IMR-90 (cell line): ENCODE data around the gene SLC30A1. TPM values are rescaled to one million over a fixed set of nuclear protein-coding genes. Genes with fewer than 3 reads are reported as not detected.

Experiments used
- ATAC-seq: fragments of 200-7000 bp; cut with Tn5 transposase; 2 replicates; pipeline ENCODE4 v1.9.1; 2020; ENCODE audit warnings: low read depth, mild to moderate bottlenecking, moderate library complexity
- BruUV-seq: library from RNA; stranded (reverse); fragments of 400-500 nt; replicated peaks from 2 replicates; lab custom pipeline; 2021; lab: Mats Ljungman, UMichigan
- CTCF ChIA-PET: fragments of 300-600 bp; formaldehyde crosslinking; extraction: SDS; loops from one replicate; lab custom pipeline; 2021; ENCODE audit warnings: antibody characterized with exemption; lab: Yijun Ruan, JAX
- POLR2A ChIA-PET: fragments of 300-600 bp; sonication (Branson Sonifier 250); formaldehyde crosslinking; loops from one replicate; lab custom pipeline; 2022; ENCODE audit warnings: antibody characterized with exemption; ENCODE audit not compliant: unreplicated experiment; lab: Charles Lee
- DNase-seq: peaks from one replicate; pipeline ENCODE4 v3.0.0; 2013
- H2AFZ ChIP-seq: replicated peaks from 2 replicates; pipeline ENCODE3; 2013; ENCODE audit warnings: low read length, mild to moderate bottlenecking; ENCODE audit not compliant: poor library complexity
- H2AK5ac ChIP-seq: 2 replicates; pipeline ENCODE4 v1.6.1; 2013; ENCODE audit warnings: low read depth, low read length, inconsistent platforms
- H2AK9ac ChIP-seq: replicated peaks from 2 replicates; pipeline ENCODE3; 2013; ENCODE audit warnings: mild to moderate bottlenecking, low read depth, low read length, moderate library complexity; ENCODE audit not compliant: poor library complexity
- H2BK120ac ChIP-seq: 2 replicates; pipeline ENCODE4 v1.6.1; 2013; ENCODE audit warnings: low read depth, low read length, inconsistent platforms
- H2BK15ac ChIP-seq: 3 replicates; pipeline ENCODE4 v1.6.1; 2013; ENCODE audit warnings: low read depth, low read length, inconsistent platforms
- H2BK20ac ChIP-seq: 2 replicates; pipeline ENCODE4 v1.6.1; 2013; ENCODE audit warnings: low read depth, mild to moderate bottlenecking, inconsistent platforms, low read length, moderate library complexity
- H2BK5ac ChIP-seq: 2 replicates; pipeline ENCODE4 v1.6.1; 2013; ENCODE audit warnings: mild to moderate bottlenecking, low read depth, low read length, inconsistent platforms; ENCODE audit not compliant: poor library complexity, severe bottlenecking
- H3K14ac ChIP-seq: replicated peaks from 2 replicates; pipeline ENCODE4 v1.6.1; 2013; ENCODE audit warnings: low read depth, low read length, inconsistent platforms
- H3K18ac ChIP-seq: 2 replicates; pipeline ENCODE4 v1.6.1; 2013; ENCODE audit warnings: low read depth, low read length, control low read depth
- H3K23ac ChIP-seq: 2 replicates; pipeline ENCODE4 v1.6.1; 2013; ENCODE audit warnings: low read depth, low read length, inconsistent platforms
- H3K27ac ChIP-seq: 2 replicates; pipeline ENCODE4 v1.5.1; 2013; ENCODE audit warnings: mild to moderate bottlenecking, control low read depth, low read length; ENCODE audit not compliant: insufficient read depth
- H3K27me3 ChIP-seq: 2 replicates; pipeline ENCODE4 v1.6.1; 2013; ENCODE audit warnings: low read length; ENCODE audit not compliant: control insufficient read depth, insufficient read depth
- H3K36me3 ChIP-seq: 2 replicates; pipeline ENCODE4 v1.6.1; 2013; ENCODE audit warnings: low read length, mixed read lengths; ENCODE audit not compliant: control insufficient read depth, insufficient read depth
- H3K4ac ChIP-seq: 2 replicates; pipeline ENCODE4 v1.6.1; 2013; ENCODE audit warnings: low read depth, low read length, inconsistent platforms
- H3K4me1 ChIP-seq: 2 replicates; pipeline ENCODE4 v1.6.1; 2013; ENCODE audit warnings: low read length, mixed read lengths; ENCODE audit not compliant: control insufficient read depth, insufficient read depth
- H3K4me2 ChIP-seq: 2 replicates; pipeline ENCODE4 v1.6.1; 2013; ENCODE audit warnings: low read depth, mild to moderate bottlenecking, control low read depth, low read length, moderate library complexity
- H3K4me3 ChIP-seq: 2 replicates; pipeline ENCODE4 v1.5.1; 2013; ENCODE audit warnings: low read depth, mild to moderate bottlenecking, control low read depth, low read length, moderate library complexity; ENCODE audit not compliant: insufficient read depth
- H3K56ac ChIP-seq: 2 replicates; pipeline ENCODE4 v1.6.1; 2013; ENCODE audit warnings: low read length, inconsistent platforms; ENCODE audit not compliant: insufficient read depth; ENCODE audit errors: extremely low read depth
- H3K79me1 ChIP-seq, 2 experiments: 2 replicates each; pipeline ENCODE4 v1.6.1; 2013; ENCODE audit warnings: low read length in 2 of 2, inconsistent platforms in 1 of 2, low read depth in 1 of 2
- H3K9ac ChIP-seq: 2 replicates; pipeline ENCODE4 v1.6.1; 2013; ENCODE audit warnings: low read depth, low read length, control low read depth
- H3K9me1 ChIP-seq: 2 replicates; pipeline ENCODE4 v1.6.1; 2013; ENCODE audit warnings: low read length, inconsistent platforms; ENCODE audit not compliant: insufficient read depth
- H3K9me3 ChIP-seq: 2 replicates; pipeline ENCODE4 v1.6.1; 2013; ENCODE audit warnings: low read length; ENCODE audit not compliant: control insufficient read depth, insufficient read depth
- H4K20me1 ChIP-seq: 2 replicates; pipeline ENCODE4 v1.6.1; 2013; ENCODE audit warnings: low read length, inconsistent platforms; ENCODE audit not compliant: insufficient read depth
- H4K5ac ChIP-seq: 2 replicates; pipeline ENCODE4 v1.6.1; 2013; ENCODE audit warnings: mild to moderate bottlenecking, low read depth, low read length, control low read depth
- H4K8ac ChIP-seq, 2 experiments: 2 replicates each; pipeline ENCODE4 v1.6.1; 2013; ENCODE audit warnings: low read depth in 2 of 2, low read length in 2 of 2, control low read depth in 1 of 2, inconsistent platforms in 1 of 2
- H4K91ac ChIP-seq: 2 replicates; pipeline ENCODE4 v1.6.1; 2013; ENCODE audit warnings: low read depth, low read length, inconsistent platforms; ENCODE audit not compliant: insufficient read depth
- CEBPB ChIP-seq: IDR thresholded peaks from 2 replicates; pipeline ENCODE4 v1.6.1; 2012; ENCODE audit warnings: low read depth, low read length, improper control_type of control experiment
- CHD1 ChIP-seq: IDR thresholded peaks from 2 replicates; pipeline ENCODE4 v1.6.1; 2012; ENCODE audit warnings: low read depth, low read length, improper control_type of control experiment
- MAFK ChIP-seq: IDR thresholded peaks from 2 replicates; pipeline ENCODE4 v1.6.1; 2012; ENCODE audit warnings: low read depth, low read length, improper control_type of control experiment
- MXI1 ChIP-seq: IDR thresholded peaks from 2 replicates; pipeline ENCODE4 v1.6.1; 2012; ENCODE audit warnings: low read depth, mild to moderate bottlenecking, low read length, moderate library complexity, borderline replicate concordance
- NFE2L2 ChIP-seq: fragments of 150-350 bp; IDR thresholded peaks from 2 replicates; pipeline ENCODE4 v1.6.1; 2016; ENCODE audit warnings: low read depth, mild to moderate bottlenecking, low read length
- RFX5 ChIP-seq: IDR thresholded peaks from 2 replicates; pipeline ENCODE4 v1.8.0; 2012; ENCODE audit warnings: low read depth, mild to moderate bottlenecking, low read length, moderate library complexity
- WGBS, 2 experiments: methylation state at CpG; one replicate each; pipeline versions ENCODE4 v1.1.5 to v1.1.7; 2013; ENCODE audit warnings: missing lambda C conversion rate in 2 of 2; ENCODE audit not compliant: insufficient read length in 1 of 2; ENCODE audit errors: extremely low coverage in 2 of 2; 5-methylcytosine and 5-hydroxymethylcytosine counted together
- dilution Hi-C: fragments of 300-500 bp; cut with HindIII; formaldehyde crosslinking; loops from one replicate; pipeline ENCODE4 v1.14.3; 2018; ENCODE audit warnings: low sequenced_read_pairs; ENCODE audit not compliant: unreplicated experiment
- in situ Hi-C: fragments of 300-500 bp; cut with MboI; formaldehyde crosslinking; loops from 3 replicates; pipeline ENCODE4 v1.14.3; 2019; ENCODE audit warnings: low sequenced_read_pairs, inconsistent platforms, mixed read lengths
- intact Hi-C: fragments of 100-400 bp; cut with micrococcal nuclease; formaldehyde crosslinking; loops from 2 replicates; pipeline ENCODE4 v1.10.0; 2022
- polyA plus RNA-seq, 3 experiments: library from polyadenylated mRNA; depleted of rRNA; stranded (reverse); fragments of >200 nt; gene quantifications; 2 replicates each; pipeline ENCODE4 v1.2.3, GENCODE V29; 2012; ENCODE audit warnings: low replicate concordance in 1 of 3
- total RNA-seq: library from RNA; depleted of rRNA; stranded (reverse); fragments of >200 nt; gene quantifications from 2 replicates; pipeline ENCODE4 v1.2.3, GENCODE V29; 2012
- TF ChIP-seq, protein P1 (sequence below): conservative IDR thresholded peaks from 2 replicates; pipeline ENCODE4 v1.5.1; 2012; ENCODE audit warnings: mild to moderate bottlenecking, low read depth, low read length, improper control_type of control experiment
- TF ChIP-seq, protein P2 (sequence below): fragments of 150-350 bp; IDR thresholded peaks from 2 replicates; pipeline ENCODE4 v1.6.1; 2017; ENCODE audit warnings: mild to moderate bottlenecking, antibody characterized with exemption, low read length, low read depth

Gene SLC30A1
- total and polyA plus RNA-seq, 2 of the 4 experiments (the other 2 are of a cell fraction) = 5.4 to 8.4 TPM

DNA sequence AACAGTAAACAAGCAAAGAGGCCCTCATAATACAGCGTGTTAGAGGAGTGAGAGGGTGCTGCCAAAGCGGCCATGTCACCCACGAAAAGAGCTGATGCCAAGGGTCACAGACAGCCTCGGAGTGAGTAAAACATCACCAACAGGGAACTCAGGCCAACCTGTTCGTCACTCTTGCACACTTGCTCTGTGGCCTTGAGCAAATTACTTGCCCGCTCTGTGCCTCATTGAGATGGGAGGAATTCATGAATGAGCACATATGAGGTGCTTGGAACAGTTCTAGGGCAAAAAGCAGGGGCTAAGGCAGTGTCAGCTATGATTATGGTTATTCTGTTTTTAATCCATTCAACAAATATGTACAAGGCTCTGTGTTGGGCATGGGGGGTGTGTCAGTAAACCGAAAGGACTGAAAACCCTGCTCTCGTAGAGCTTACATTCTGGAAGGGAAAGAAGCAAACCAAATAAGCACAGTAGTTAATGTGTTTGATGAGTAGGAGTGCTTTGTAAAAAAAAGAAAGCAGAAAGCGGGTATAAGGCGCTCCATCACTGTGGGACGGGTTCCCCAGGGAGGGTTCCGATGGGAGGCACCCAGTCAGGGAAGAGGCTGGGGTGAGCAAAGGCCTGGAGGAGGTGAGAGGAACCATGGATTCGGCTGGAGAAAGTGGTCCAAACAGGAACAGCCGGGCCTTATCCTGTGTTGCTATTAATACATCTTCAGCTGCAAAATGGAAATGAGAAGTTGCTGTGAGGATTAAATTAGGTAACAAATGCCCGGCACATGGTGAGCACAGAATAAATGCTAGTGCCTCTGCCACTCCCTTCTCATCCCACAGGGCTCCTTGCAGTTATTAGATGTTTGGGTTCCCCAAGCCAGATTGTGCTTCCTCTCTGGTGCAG, 47.5 kb downstream of the SLC30A1 start (continued):
- TF ChIP-seq, protein P1, sequence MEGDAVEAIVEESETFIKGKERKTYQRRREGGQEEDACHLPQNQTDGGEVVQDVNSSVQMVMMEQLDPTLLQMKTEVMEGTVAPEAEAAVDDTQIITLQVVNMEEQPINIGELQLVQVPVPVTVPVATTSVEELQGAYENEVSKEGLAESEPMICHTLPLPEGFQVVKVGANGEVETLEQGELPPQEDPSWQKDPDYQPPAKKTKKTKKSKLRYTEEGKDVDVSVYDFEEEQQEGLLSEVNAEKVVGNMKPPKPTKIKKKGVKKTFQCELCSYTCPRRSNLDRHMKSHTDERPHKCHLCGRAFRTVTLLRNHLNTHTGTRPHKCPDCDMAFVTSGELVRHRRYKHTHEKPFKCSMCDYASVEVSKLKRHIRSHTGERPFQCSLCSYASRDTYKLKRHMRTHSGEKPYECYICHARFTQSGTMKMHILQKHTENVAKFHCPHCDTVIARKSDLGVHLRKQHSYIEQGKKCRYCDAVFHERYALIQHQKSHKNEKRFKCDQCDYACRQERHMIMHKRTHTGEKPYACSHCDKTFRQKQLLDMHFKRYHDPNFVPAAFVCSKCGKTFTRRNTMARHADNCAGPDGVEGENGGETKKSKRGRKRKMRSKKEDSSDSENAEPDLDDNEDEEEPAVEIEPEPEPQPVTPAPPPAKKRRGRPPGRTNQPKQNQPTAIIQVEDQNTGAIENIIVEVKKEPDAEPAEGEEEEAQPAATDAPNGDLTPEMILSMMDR = no peak

DNA sequence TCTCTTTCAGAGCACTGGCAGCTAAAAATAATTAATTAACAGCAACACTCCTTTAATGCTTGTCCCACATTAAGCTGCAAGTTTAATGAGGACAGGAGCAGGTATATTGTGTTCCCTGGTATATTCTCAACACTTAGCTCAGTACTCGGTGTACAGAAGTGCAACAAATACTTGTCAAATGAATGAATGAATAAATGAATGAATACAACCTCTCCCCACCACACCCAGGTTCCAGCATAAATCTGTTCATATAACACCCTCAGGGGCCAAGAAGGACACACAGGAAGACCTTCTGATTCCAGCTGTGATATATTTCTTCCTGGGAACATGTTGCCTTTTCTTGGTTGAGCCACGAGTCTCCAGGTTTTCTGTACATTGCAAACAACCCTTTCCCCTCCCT, 48.9 kb downstream of the SLC30A1 start:
- in situ Hi-C loops = no loop called here
- no peak overlapping the region for H4K91ac ChIP-seq

More for the DNA sequence above, 48.9 kb downstream of the SLC30A1 start:
- Histone ChIP-seq H3K79me1 (no peaks in the 10 kb centered on the region), H2AFZ (no peak overlapping the region), H4K8ac (no peak overlapping the region), H2AK9ac (no peak overlapping the region), H3K27me3 (peaks cover 10% of the 10 kb centered on the region), H3K56ac (no peak overlapping the region), H3K4me1 (no peaks in the 10 kb centered on the region), H2BK15ac (no peak overlapping the region), H2AK5ac (no peak overlapping the region), H3K18ac (no peak overlapping the region), H2BK5ac (no peak overlapping the region), H3K23ac (no peak overlapping the region), H3K4me2 (no peak overlapping the region), H2BK20ac (no peak overlapping the region), H3K27ac (no peak overlapping the region), H4K20me1 (no peaks in the 10 kb centered on the region), H3K9me3 (no peaks in the 10 kb centered on the region), H3K4me3 (no peak overlapping the region), H3K14ac (no peak overlapping the region), H3K36me3 (no peaks in the 10 kb centered on the region), H4K5ac (no peak overlapping the region), H3K9ac (no peak overlapping the region), H3K9me1 (no peaks in the 10 kb centered on the region), H3K4ac (no peak overlapping the region), H2BK120ac (no peak overlapping the region)
- CTCF ChIA-PET = no interaction called here
- no TSS peak for BruUV-seq
- intact Hi-C loops (no loop called here), dilution Hi-C loops (no loop called here)
- POLR2A ChIA-PET = no interaction called here
- TF ChIP-seq CEBPB (no peak), MAFK (no peak), RFX5 (no peak), NFE2L2 (no peak), MXI1 (no peak), CHD1 (no peak)
- TF ChIP-seq, protein P2, sequence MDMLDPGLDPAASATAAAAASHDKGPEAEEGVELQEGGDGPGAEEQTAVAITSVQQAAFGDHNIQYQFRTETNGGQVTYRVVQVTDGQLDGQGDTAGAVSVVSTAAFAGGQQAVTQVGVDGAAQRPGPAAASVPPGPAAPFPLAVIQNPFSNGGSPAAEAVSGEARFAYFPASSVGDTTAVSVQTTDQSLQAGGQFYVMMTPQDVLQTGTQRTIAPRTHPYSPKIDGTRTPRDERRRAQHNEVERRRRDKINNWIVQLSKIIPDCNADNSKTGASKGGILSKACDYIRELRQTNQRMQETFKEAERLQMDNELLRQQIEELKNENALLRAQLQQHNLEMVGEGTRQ = no peak
- ATAC-seq (no peak), DNase-seq (no peak)
- WGBS, 2 experiments = no CpG with 5 or more reads among the region's 2 CpGs
